Measurements from ENCODE around the gene PKM.

The PKM gene

GRCh38 chr15:72155635-72156616 is 75.1 kb downstream of the PKM start:
- peak; percentile 63 for DNase-seq (ENCODE audit: low read depth, low spot score)

GRCh38 chr15:72155003-72155621 is 75.9 kb downstream of the PKM start:
- no peak for DNase-seq (ENCODE audit: low read depth, low spot score)

- DNase-seq (ENCODE audit: low read depth, low spot score) = no peak
Measured at GRCh38 chr15:72154316-72154715, 76.7 kb downstream of the PKM start.

GRCh38 chr15:72153269-72154000 is 77.6 kb downstream of the PKM start:
- no peak for DNase-seq (ENCODE audit: low read depth, low spot score)

All from activated CD4-positive, CD25-positive, alpha-beta regulatory T cell treated with anti-CD3 and anti-CD28 coated beads, Interleukin-2, amount 50 U/mL, for 16 hours (primary cell).